Astrocyte of the spinal cord (primary cell): Measurements from ENCODE around the gene CCDC85C.

Source experiments
- DNase-seq: peaks from one replicate; pipeline ENCODE4 v3.0.0; 2011; ENCODE audit warnings: low read depth, low spot score
- H3K4me3 ChIP-seq: 2 replicates; pipeline ENCODE4 v1.5.1; 2011; ENCODE audit warnings: low read depth, mild to moderate bottlenecking, low read length, moderate library complexity
- in situ Hi-C: cut with HindIII; loops from 2 replicates; pipeline ENCODE4 v1.10.0; 2017; ENCODE audit warnings: low sequenced_read_pairs
- TF ChIP-seq, protein P1 (sequence below): IDR thresholded peaks from 2 replicates; pipeline ENCODE4 v1.5.1; 2012; ENCODE audit warnings: low read depth, mild to moderate bottlenecking, low read length, inconsistent platforms

The CCDC85C gene

DNA sequence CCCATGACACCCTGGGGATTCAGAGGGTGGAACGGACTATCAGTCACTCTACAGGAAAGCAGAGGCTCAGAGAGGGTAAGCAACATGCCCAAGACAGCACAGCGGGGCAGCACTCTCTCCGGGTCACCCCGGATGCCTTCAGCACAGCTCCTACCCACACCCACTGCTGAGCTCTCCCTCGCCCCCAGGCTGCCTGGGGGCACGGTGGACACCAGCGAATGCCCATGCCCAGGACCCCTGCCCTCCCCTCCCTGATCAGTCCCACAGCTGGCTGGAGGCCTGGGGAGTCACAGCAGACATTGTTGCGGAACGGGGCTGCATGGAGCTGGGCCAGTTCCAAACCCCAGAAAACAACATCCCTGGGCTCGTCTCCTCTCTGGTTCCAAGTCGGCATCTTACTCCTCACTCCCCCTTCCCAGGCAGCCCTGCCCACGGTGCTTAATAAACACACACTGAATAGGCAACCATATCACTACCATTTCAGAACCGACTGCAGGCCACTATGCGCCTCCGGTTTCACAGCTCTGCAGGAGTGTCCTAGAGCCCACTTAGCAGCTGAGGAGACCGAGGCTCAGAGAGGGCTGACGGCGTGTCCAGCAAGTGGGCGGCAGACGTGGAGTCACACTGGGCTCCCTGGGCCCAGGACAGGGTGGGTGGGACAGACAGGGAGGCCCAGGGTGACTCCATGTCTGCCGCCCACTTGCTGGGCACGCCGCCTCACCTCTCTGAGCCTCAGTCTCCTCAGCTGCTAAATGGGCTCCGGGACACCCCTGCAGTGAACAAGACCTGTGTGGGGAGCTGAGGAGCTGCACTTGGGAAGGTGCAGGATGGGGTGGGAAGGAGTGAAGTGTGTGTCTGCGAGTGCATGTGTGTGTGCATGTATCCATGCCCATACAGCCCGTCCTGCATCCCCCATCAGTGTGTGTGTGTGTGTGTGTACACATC lies 27.0 kb downstream of the CCDC85C start:
- no peak overlapping the region for H3K4me3 ChIP-seq
- in situ Hi-C loops = no loop called here
- TF ChIP-seq, protein P1, sequence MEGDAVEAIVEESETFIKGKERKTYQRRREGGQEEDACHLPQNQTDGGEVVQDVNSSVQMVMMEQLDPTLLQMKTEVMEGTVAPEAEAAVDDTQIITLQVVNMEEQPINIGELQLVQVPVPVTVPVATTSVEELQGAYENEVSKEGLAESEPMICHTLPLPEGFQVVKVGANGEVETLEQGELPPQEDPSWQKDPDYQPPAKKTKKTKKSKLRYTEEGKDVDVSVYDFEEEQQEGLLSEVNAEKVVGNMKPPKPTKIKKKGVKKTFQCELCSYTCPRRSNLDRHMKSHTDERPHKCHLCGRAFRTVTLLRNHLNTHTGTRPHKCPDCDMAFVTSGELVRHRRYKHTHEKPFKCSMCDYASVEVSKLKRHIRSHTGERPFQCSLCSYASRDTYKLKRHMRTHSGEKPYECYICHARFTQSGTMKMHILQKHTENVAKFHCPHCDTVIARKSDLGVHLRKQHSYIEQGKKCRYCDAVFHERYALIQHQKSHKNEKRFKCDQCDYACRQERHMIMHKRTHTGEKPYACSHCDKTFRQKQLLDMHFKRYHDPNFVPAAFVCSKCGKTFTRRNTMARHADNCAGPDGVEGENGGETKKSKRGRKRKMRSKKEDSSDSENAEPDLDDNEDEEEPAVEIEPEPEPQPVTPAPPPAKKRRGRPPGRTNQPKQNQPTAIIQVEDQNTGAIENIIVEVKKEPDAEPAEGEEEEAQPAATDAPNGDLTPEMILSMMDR = no peak
- DNase-seq = no peak

DNA sequence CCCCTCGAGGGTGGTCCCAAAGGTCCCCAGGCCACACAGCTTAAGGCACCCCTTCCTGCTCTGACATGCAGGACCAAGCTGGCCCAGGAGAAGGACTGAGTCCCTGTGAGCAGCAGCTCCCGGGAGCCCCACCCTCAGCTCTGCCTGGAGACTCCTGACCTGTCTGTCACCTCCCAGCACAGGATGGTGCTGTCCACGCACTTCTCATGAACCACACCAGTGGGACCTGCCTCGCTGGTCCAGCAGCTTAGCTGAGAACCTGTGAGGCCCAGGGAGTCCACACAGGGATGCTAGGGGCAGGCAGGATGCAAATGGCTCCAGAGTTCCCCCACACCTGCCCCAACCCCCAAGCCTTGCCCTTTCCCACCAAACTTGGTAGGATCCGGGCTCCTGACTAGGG lies 27.7 kb downstream of the CCDC85C start:
- TF ChIP-seq, protein P1 = no peak
- H3K4me3 ChIP-seq = no peak overlapping the region
- in situ Hi-C loops = no loop called here
- no peak for DNase-seq

DNA sequence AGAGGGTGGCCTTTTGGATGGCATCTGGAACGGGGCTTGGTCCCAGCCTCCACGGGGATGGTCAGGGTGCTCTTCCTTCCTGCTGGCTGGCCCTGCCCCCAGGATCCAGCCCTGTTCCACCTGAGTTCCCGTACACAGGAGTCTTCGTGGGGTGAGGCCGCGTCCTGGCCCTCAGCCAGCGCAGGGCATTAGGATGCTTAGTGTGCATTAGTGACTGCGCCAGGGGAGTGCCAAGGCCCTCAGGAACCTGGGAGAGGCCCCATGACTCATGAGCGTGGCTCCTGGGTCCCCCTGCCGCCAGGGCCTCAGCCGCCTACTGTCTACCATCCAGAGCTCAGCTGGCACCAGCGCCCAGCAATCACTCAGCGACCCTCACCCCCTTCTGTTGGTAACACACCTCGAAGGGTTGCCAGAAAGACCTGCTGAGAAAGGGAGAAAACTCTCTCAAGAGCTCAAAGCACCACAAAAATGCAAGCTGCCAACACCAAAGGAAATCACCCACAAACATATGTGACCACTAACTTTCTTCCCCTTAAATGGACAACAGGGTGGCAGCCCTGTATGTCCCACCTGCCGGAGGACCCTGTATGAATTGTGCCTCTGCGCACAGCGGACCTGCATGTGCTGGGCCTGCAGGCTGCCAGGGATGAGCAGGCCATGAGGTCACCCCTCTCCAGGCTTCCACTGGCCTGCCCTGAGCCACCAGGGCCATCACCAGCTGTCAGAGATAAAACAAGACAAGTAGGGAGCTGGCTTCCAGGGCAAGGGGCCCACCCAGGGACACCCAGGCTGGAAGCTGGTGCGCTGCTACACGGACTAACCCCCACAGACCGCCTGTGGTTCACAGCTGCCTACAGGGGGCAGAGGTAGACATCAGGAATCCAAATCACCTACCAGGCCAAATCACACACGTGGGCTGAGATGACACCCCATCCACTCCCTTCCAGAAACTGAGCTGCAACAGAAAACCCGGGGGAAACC lies 28.7 kb downstream of the CCDC85C start:
- TF ChIP-seq, protein P1 = peak; percentile 26
- DNase-seq = no peak
- H3K4me3 ChIP-seq = no peak overlapping the region
- in situ Hi-C loops = no loop called here

DNA sequence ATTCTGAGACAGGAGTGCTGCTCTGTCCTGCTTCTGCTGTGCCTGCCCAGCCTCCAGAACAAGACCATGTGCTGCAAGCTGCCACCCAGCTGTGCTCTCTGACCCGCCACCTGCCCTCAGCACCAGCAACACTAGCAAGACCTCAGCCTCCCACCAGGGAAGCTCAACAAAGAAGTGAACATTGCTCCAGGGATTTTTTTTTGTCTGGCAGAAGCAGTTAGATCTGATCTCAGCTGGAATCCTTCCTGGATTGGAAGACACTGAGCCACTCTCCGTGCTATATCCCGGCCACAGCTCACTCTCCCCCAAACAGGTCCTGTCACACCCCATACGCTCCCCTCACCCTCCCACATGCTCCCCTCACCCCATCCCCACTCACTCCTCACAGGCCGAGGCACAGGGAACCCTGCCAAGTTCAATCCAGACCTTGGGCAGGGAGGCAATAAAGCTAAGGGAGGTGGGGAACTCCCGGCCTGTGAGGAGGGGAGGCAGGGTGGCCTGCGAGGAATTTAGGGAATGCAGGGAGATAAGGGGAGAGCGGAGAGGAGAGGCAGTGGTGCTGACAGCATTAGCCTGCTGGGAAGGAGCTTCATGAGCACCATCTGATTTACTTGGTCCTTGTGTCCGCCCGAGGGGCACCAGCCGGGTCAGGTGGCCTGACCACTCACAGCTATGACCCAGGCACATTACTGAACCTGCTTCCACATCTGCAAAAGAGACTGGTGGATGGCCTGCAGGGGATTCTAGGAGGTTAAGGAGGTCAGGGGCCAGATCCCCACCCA lies 29.7 kb downstream of the CCDC85C start:
- TF ChIP-seq, protein P1 = no peak
- in situ Hi-C loops = no loop called here
- H3K4me3 ChIP-seq = no peak overlapping the region
- peak; percentile 56 for DNase-seq

DNA sequence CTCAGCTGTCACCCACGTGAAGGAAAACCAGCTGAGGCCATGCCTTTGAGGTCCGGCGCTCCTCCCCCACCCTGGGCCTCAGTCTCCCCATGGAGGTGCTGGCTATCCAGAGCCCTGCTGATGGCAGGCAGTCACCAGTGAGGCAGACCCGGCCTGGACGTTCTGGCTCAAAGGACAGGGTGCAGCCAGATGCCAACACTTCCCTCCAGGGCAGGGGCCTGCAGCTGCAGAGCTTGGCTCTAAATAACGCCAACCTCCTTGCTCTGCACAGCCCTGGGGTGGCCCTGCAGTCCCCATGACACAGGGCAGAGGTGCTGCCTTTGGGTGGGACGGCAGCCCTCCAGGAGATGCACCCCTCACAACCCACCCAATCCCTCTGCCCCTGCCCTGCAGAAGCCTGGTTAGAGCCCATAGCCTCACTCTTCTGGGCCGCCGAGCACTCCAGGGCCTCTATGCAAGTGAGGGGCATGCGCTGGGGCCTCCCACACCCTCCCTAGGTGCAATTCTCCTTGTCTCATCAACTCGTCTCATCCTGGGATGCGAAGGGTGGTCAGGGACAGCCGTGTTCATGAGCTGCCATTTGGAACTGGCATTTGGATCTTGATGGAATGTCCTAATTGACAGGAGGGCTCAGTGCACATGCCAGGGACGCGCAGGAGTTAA lies 30.4 kb downstream of the CCDC85C start:
- in situ Hi-C loops = no loop called here
- no peak for DNase-seq
- H3K4me3 ChIP-seq = no peak overlapping the region
- TF ChIP-seq, protein P1 = no peak
